CD4-positive, alpha-beta T cell treated with Interleukin-1 beta for 1 hour (primary cell): Measurements from ENCODE around the gene ENTREP1.
"Not testable (repeated sequence)": the region's sequence is repeated elsewhere in the genome, so short reads cannot be mapped to it uniquely, and the experiment has no call there.

Experiments
- DNase-seq, 2 donors: peaks; one replicate each; pipeline ENCODE4 v3.0.0-alpha.2; 2020 to 2022

Gene ENTREP1

GRCh38 chr9:69324549-69325401, at the start of gene ENTREP1:
TSS of gene ENTREP1 (plus strand) at chr9:69325215. CDS start at chr9:69325310, 95 bp downstream.
- no peak for DNase-seq

- DNase-seq, result no peak
These were observed 48.2 kb upstream of the ENTREP1 start for GRCh38 chr9:69276775-69277174.

- DNase-seq, result no peak
These were observed 45.8 kb upstream of the ENTREP1 start for GRCh38 chr9:69279084-69279731.

- no peak for DNase-seq
These were observed 45.3 kb upstream of the ENTREP1 start for GRCh38 chr9:69279733-69280132.

- no peak for DNase-seq
These were observed 42.0 kb upstream of the ENTREP1 start for GRCh38 chr9:69283003-69283402.

- DNase-seq, result no peak
These were observed 32.9 kb upstream of the ENTREP1 start for GRCh38 chr9:69292078-69292477.

- DNase-seq, result no peak
These were observed 31.9 kb upstream of the ENTREP1 start for GRCh38 chr9:69293156-69293555.

- DNase-seq, result no peak
These were observed 29.0 kb upstream of the ENTREP1 start for GRCh38 chr9:69295872-69296552.

- DNase-seq, result no peak
These were observed 27.6 kb upstream of the ENTREP1 start for GRCh38 chr9:69297300-69297980.

GRCh38 chr9:69299315-69299714, 25.7 kb upstream of the ENTREP1 start:
- no peak for DNase-seq

GRCh38 chr9:69299826-69300225, 25.2 kb upstream of the ENTREP1 start:
- no peak for DNase-seq

GRCh38 chr9:69303331-69303730, 21.7 kb upstream of the ENTREP1 start:
- no peak for DNase-seq

GRCh38 chr9:69306895-69307445, 18.0 kb upstream of the ENTREP1 start:
- not testable (repeated sequence) for DNase-seq

- no peak for DNase-seq
These were observed 17.4 kb upstream of the ENTREP1 start for GRCh38 chr9:69307446-69308205.

GRCh38 chr9:69308206-69308931, 16.6 kb upstream of the ENTREP1 start:
- no peak for DNase-seq

- DNase-seq, result no peak
These were observed 11.8 kb upstream of the ENTREP1 start for GRCh38 chr9:69313175-69313574.

GRCh38 chr9:69314547-69314946, 10.5 kb upstream of the ENTREP1 start:
- no peak for DNase-seq

GRCh38 chr9:69317081-69317480, 7.9 kb upstream of the ENTREP1 start:
- no peak for DNase-seq

GRCh38 chr9:69317894-69318293, 7.1 kb upstream of the ENTREP1 start:
- no peak for DNase-seq

GRCh38 chr9:69319324-69320025, 5.5 kb upstream of the ENTREP1 start:
- DNase-seq, result no peak

- DNase-seq, result no peak
These were observed 2.8 kb upstream of the ENTREP1 start for GRCh38 chr9:69322256-69322655.
